WERI-Rb-1 (cell line): ENCODE measurements around the gene MTMR3.
A peak's percentile ranks its signal among the peaks of the same experiment; 100 is the strongest.

Experiments used
- DNase-seq: peaks from one replicate; pipeline ENCODE4 v3.0.0-alpha.2; 2020
- H3K27ac ChIP-seq: fragments of 250-450 bp; sonication (Bioruptor Pico); 2 replicates; pipeline ENCODE4 v1.5.1; 2020; ENCODE audit warnings: mild to moderate bottlenecking, moderate library complexity
- H3K27me3 ChIP-seq: fragments of 250-450 bp; sonication (Bioruptor Pico); 2 replicates; pipeline ENCODE4 v1.5.1; 2021; ENCODE audit warnings: mild to moderate bottlenecking, low read depth, moderate library complexity; ENCODE audit not compliant: insufficient read depth, severe bottlenecking
- H3K36me3 ChIP-seq: fragments of 250-450 bp; sonication (Bioruptor Pico); 2 replicates; pipeline ENCODE4 v1.5.1; 2020; ENCODE audit warnings: mild to moderate bottlenecking, moderate library complexity
- H3K4me3 ChIP-seq: 2 replicates; pipeline ENCODE4 v1.5.1; 2011; ENCODE audit warnings: low read depth, mild to moderate bottlenecking, control low read depth, low read length
- H3K9me3 ChIP-seq: fragments of 250-450 bp; sonication (Bioruptor Pico); 2 replicates; pipeline ENCODE4 v1.5.1; 2021; ENCODE audit warnings: mild to moderate bottlenecking, moderate library complexity; ENCODE audit not compliant: severe bottlenecking
- CTCF ChIP-seq: IDR thresholded peaks from 2 replicates; pipeline ENCODE4 v1.5.1; 2011; ENCODE audit warnings: low read depth, mild to moderate bottlenecking, control low read depth, inconsistent platforms, low read length

The MTMR3 gene

GRCh38 chr22:29873943-29874342 lies 9.0 kb upstream of the MTMR3 start:
- no peak for DNase-seq
- TF ChIP-seq CTCF = no peak
- H3K9me3 ChIP-seq = no peaks in the 10 kb centered on the region
- H3K27ac ChIP-seq = no peak overlapping the region
- H3K36me3 ChIP-seq = no peaks in the 10 kb centered on the region
- H3K27me3 ChIP-seq = no peaks in the 10 kb centered on the region
- no peak overlapping the region for H3K4me3 ChIP-seq

- no peak overlapping the region for H3K4me3 ChIP-seq
- no peak for DNase-seq
- no peaks in the 10 kb centered on the region for H3K36me3 ChIP-seq
- H3K27me3 ChIP-seq = no peaks in the 10 kb centered on the region
- peaks cover 4% of the 10 kb centered on the region for H3K9me3 ChIP-seq
- no peak overlapping the region for H3K27ac ChIP-seq
- TF ChIP-seq CTCF = no peak
These were observed 5.4 kb upstream of the MTMR3 start for GRCh38 chr22:29877620-29878019.

- no peaks in the 10 kb centered on the region; the same call in 1 of the 2 replicates for H3K36me3 ChIP-seq
- no peaks in the 10 kb centered on the region for H3K27me3 ChIP-seq
- H3K27ac ChIP-seq = no peak overlapping the region
- no peak for TF ChIP-seq CTCF
- H3K9me3 ChIP-seq = peaks cover 4% of the 10 kb centered on the region
- no peak overlapping the region for H3K4me3 ChIP-seq
- no peak for DNase-seq
These were observed 3.2 kb upstream of the MTMR3 start for GRCh38 chr22:29879753-29880152.

DNA sequence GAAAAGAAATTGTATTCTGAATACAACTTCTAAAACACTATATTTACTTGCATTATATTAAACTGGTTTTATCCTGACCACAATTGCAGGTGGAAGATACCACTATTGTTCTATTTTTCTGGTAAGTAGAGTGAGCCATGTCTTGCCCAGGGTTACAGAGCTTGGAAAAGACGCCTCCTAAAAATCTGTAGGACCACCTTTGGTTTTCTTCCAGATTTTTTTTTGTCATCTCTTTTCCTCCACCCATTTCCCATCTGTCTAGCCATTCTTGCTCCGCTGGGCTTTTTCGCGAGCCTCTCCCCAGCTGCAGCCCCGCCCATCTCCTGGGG lies 294 bp upstream of the MTMR3 start:
- Histone ChIP-seq H3K36me3 (no peaks in the 10 kb centered on the region; the same call in 1 of the 2 replicates), H3K27me3 (no peaks in the 10 kb centered on the region), H3K4me3 (no peak overlapping the region; the same call in 1 of the 2 replicates), H3K9me3 (peaks cover 4% of the 10 kb centered on the region), H3K27ac (no peak overlapping the region)
- TF ChIP-seq CTCF = no peak
- no peak for DNase-seq

- no peak for DNase-seq
- H3K36me3 ChIP-seq = no peaks in the 10 kb centered on the region; the same call in 1 of the 2 replicates
- H3K9me3 ChIP-seq = peaks cover 4% of the 10 kb centered on the region
- no peak for TF ChIP-seq CTCF
- peak overlapping the region; percentile 98 for H3K27ac ChIP-seq
- H3K4me3 ChIP-seq = peak overlapping the region; percentile 96
- H3K27me3 ChIP-seq = no peaks in the 10 kb centered on the region
These were observed 762 bp downstream of the MTMR3 start for GRCh38 chr22:29883775-29884097.

- Histone ChIP-seq H3K27ac (no peak overlapping the region), H3K9me3 (no peaks in the 10 kb centered on the region), H3K4me3 (no peak overlapping the region), H3K36me3 (no peaks in the 10 kb centered on the region; the same call in 1 of the 2 replicates), H3K27me3 (no peaks in the 10 kb centered on the region)
- no peak for TF ChIP-seq CTCF
- no peak for DNase-seq
These were observed 2.6 kb downstream of the MTMR3 start for GRCh38 chr22:29885610-29886009.
